NCI-H345 treated with DMSO at 0.1 percent for 48 hours (cell line): Measurements from ENCODE around the gene MARK4.
A peak's percentile ranks its signal among the peaks of the same experiment; 100 is the strongest.

Source experiments
- DNase-seq: peaks from one replicate; lab custom pipeline; 2025; ENCODE audit not compliant: unreplicated experiment; lab: John Stamatoyannopoulos, UW

MARK4 gene

DNA sequence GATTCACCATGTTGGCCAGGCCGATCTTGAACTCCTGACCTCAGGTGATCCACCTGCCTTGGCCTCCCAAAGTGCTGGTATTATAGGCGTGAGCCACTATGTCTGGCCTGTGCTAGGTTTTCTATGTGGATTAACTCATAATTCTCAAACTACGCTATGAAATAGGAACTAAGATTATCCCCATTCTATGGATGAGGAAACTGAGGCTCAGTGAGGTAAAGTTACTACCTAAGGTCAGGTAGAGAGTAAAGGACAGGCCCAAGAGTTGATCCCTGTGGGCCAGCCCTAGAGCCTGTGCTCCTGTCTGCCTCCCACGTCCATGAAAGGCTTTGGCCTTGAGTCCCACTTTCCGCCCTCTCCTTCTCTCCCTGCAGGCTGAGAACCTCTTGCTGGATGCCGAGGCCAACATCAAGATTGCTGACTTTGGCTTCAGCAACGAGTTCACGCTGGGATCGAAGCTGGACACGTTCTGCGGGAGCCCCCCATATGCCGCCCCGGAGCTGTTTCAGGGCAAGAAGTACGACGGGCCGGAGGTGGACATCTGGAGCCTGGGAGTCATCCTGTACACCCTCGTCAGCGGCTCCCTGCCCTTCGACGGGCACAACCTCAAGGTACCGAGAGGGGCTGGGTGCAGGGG lies 20.1 kb downstream of the MARK4 start:
- DNase-seq, result no peak

DNA sequence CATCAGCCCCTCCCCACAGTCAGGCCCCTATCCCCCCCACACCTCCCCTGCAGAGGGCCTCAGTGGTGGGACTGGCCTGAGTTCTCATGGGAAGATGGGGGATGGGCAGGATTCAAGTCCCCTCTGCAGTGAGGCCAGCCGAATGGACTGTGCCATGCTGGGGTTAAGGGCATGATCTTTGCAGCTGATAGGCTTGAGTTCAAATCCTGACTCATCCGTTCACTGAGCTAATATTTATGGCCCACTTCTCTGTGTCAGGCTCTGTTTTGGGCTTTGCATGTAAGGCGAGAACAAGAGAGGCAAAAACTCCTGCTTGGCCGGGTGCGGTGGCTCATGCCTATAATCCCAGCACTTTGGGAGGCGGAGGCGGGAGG lies 20.7 kb downstream of the MARK4 start:
- no peak for DNase-seq

DNA sequence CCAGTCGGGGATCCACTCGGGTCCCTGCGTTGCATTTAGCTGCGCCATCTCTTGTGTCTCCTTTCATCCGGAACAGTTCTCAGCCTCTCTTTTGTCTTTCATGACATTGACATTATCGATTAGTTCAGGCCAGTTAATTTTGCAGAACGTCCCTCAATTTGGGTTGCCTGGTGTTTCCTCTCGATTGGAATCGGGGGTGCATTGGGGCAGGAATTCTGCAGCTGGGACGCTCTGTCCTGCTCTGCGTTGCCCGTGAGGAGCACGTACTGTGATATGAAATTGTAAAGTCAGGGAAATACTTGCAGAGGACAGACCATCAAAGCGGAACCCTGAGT lies 22.4 kb downstream of the MARK4 start:
- DNase-seq, result no peak

DNA sequence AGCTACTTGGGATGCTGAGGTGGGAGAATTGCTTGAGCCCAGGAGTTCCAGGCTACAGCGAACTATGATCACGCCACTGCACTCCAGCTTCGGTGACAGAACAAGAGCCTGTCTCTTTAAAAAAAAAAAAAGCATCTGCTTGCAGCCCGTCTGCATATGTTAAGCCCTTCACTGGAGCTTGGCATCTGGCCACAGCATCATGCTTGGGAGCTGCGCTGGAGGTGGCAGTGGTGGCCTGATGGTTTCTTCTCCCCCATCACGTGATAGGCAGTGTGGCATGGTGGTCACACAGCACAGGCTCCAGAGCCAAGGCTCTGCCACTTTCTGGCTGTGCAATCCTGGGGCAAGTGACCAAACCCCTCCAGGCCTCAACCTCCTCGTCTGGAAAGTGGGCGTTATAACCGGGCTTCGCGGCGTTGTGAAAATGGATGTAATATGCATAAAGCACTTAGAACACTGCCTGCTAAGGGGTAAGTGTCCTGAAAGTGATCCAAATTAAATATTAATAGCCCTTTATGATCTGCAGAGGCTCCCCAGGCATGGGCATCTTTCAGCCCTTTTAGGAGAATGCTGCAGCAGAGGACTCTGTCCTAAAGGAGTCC lies 24.4 kb downstream of the MARK4 start:
- DNase-seq, result peak; percentile 46

DNA sequence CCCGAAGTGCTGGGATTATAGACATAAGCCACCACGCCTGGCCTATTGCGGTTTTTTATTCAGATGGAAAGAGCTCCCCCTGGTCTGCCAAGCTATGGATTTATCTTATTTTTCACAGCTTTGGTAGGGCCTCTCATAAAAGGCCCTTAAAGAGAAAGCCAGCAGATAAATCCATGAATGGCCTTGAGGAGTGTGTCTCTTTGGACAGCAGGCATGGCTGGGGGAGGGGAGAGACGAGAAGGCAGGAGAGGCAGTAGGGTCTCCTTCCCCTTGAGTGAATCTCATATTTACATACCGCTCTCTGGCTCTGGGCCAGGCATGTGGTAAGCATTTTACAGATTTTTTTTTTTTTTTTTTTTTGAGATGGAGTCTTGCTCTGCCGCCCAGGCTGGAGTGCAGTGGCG lies 25.2 kb downstream of the MARK4 start:
- DNase-seq, result peak; percentile 28

DNA sequence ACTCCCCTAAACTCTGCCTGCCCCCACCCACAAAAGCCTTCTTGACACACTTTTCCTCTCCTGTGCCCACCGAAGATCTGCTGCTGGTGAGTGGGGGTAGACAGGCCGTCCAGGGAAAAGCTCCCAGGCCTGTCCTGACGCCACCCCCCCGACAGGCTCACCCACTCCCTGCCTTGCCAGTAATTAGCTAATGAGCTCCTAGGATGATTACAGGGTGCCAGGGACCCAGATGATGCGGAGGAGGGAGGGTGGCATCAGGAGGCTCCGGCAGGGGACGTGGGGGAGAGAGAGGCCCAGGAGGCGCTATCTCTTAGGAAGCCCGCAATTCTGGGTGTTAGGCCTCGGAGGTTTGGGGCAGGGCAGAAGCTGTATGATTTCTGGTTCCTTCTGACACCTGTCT lies 27.0 kb downstream of the MARK4 start:
- DNase-seq, result no peak

DNA sequence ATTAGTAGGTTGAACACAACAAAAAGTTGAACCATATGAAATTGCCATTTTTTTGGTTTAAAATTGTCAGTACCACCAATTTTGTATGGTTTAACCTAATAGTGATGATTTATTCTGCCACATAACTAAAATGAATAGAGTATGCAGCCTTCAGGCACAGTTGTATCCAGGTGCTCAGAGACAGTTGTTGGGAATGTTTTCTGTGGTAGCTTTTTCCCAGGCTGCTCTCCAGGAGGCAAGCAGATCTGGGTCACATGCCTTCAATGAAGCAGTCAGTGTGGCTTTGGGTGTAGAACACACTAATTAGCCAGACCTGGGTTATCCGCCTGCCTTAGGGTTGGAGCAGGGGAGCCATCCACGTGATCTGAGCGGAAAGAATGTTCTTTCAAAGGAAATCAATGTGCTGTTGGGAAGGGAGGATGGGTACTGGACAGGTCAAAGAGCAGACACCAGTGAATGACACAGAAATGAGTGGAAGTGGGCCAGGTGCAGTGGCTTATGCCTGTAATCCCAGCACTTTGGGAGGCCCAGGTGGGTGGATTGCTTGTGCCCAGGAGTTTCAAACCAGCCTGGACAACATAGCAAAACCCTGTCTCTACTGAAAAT lies 28.6 kb downstream of the MARK4 start:
- no peak for DNase-seq

DNA sequence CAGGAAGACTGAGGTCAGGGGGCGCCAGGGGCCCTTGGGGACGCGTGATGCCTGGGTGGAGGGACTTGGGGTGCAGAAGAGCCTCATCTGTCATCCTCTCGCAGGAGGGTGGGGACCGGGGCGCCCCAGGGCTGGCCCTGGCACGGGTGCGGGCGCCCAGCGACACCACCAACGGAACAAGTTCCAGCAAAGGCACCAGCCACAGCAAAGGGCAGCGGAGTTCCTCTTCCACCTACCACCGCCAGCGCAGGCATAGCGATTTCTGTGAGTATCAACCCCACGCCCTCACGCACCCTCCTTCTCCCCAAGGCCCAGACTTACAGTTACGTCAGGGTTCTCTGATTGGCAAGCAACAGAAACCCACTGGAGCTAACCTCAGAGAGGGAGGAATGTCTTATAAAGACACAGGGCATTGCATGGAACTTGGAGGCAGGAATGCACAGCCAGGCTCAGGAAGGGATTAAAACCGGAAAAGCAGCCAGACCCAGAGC lies 29.4 kb downstream of the MARK4 start:
- DNase-seq, result no peak

DNA sequence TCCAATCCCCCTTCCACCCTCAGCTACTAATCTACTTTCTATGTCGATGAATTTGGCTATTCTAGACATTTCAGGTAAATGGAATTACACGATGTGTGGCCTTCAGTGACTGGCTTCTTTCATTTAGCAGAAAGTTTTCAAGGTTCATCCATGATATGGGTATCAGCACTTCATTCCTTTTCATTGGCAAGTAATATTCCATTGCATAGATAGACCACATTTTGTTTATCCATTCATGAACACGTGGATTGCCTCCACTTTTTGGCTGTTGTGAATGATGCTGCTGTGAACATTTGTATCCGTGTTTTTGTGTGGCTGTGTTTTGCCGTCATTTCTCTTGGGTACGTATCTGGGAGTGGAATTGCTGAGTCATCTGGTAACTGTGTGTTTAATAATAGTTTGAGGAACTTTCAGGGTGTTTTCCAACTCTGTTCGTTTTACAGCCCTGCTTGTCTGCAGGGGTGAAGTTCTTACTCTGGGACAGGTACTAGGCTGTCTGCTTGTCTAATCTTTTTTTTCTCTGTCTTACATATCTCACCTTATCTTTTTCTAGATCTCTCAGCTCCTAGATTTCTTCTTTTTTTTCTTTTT lies 32.5 kb downstream of the MARK4 start:
- no peak for DNase-seq

DNA sequence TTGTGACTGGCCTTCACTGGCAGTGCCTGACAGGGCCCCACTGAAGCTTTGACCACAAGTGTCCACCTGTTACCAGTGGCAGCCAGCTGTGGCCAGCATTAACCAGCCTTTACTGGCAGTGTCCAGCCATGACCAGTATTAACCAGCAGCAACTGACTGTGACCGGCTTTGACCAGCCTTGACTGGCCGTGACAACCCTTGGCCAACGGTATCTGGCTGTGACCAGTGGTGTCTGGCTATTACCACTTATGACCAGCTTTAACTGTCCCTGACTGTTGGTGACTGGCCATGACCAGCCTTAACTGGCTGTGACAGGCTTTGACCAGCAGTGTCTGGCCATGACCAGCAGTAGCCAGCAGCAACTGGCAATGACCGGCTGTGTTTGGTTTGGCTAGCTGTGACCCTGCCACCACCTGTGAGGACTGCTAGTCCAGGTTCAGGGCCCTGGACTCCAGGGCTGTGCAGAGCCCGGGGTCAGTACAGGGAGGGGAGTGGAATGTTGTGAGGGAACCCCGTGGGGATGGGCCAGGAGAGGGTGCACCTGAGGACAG lies 39.4 kb downstream of the MARK4 start:
- no peak for DNase-seq

DNA sequence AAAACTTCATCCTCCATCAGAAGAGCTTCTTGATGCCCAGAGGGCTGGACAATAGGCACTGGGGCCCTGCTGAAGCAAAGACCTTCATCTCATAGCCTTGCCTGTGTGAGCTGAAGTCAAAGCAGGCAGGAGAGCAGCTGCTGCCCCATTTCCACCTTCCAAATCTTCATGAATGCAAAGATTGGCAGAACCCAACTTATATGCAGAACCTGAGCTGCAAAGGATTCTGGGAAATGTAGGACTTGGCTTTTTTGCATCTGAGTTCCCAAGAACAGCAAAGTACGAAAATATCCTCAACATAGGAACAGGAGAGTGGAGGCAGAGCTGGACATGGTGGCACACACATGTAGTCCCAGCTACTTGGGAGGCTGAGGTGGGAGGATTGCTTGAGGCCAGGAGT lies 40.8 kb downstream of the MARK4 start:
- no peak for DNase-seq

DNA sequence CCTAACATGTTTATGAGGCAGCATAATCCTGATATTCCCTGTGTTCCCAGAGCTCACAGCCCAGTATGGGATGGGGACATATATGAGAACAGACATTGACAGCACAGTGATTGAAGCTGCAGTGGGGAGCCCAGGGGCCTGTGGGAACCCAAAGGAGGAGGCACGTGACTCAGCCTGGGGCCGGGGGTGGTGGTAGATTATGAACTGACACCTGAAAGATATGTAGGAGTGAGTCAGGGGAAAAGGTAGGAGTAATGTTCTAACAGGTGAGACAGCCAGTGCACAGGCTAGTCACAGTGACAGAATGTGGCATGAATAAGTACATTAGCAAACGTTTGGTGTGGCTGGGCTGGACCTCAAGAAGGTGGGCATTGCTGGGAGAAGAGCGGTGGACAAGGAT lies 42.6 kb downstream of the MARK4 start:
- DNase-seq, result no peak

DNA sequence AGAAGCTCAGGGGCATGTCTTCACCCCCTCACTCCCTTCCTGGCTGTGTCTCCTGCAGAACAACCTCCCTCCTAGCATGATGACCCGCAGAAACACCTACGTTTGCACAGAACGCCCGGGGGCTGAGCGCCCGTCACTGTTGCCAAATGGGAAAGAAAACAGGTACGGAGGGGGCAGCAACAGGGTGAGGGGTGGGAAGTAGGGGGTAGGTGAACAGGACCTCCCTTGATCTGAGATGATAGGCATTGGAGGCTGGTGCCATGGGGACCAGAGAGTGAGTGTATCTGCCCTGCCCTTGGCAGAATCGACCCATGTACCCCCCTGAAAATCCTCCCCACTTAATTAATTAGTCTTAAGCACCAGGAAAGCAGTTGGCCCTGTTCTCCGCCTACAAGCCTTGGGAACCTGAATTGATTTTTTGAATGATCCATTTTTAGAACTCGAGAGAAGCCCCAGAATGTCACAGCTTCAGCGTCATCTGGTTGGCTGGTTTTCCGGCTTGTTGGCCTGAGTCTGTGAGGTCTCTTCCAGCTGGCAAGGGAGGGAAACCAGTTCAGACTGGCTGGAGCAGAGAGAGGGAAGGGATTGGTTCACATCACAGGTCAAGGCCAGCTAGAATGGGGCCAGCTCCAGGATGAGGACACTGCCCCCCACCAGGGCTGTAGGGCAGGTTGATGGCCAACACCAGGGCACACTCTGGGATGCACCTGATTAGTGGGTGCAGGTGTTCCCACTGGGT lies 43.4 kb downstream of the MARK4 start:
- DNase-seq, result no peak

DNA sequence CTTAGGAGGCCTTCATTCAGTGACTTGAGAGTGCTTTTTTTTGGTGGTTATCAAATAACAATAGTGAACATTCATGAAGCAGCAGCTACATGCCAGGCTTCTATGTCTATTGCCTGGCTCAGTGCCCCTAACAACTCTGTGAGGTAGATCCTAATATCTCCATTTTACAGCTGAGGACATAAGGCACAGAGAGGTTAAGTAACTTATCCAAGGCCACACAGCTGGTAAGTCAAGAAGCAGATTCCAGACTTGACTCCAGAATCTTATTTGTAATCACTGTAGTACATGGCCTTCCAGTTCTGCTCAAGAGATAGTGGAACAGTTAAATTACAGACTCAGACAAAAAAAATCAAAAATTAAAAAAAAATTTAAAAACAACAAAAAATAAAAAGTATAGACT lies 44.8 kb downstream of the MARK4 start:
- no peak for DNase-seq

DNA sequence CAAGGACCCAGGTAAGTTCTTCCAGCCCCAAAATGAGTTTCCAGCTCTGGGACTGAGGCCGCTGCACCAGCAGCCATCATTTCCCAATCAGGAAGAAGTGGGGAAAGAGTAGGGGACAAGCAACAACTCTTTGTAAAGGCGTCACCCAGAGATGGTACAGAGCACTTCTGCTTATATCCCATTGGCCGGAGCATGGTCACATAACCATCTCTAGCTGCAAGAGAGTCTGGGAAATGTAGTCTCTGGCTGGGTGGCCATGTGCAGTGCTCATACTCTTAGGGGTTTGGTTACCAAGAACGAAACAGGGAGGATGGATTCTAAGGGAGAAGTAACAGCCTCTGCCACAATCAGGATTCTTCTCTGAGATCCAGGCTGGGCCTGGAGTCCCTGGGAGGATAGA lies 45.3 kb downstream of the MARK4 start:
- no peak for DNase-seq

DNA sequence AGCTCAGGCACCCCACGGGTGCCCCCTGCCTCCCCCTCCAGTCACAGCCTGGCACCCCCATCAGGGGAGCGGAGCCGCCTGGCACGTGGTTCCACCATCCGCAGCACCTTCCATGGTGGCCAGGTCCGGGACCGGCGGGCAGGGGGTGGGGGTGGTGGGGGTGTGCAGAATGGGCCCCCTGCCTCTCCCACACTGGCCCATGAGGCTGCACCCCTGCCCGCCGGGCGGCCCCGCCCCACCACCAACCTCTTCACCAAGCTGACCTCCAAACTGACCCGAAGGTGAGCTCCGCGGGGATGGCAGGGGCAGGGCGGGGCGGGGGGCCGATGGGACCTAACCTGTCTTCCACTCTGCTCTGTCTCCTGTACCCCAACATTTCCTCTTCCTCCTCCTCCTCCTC lies 46.6 kb downstream of the MARK4 start:
- DNase-seq, result no peak

DNA sequence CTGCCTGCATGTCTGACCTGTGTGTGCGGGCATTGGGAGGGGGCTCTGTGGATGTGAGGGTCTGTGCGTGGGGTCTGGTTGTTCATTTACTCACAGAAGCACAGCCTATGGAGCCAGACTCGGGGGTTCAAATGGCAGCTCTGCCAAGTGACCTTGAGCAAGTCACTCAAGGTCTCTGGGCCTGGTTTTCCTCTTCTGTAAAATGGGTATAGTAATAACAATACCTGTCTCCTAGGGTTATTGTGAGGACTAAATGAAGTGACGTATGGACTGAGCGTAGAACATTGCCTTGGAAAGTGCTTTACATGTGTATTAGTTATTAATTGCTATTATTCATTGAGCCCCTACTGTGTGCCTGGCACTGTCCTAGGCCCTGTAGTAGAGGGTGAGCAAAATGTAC lies 47.2 kb downstream of the MARK4 start:
- DNase-seq, result no peak

DNA sequence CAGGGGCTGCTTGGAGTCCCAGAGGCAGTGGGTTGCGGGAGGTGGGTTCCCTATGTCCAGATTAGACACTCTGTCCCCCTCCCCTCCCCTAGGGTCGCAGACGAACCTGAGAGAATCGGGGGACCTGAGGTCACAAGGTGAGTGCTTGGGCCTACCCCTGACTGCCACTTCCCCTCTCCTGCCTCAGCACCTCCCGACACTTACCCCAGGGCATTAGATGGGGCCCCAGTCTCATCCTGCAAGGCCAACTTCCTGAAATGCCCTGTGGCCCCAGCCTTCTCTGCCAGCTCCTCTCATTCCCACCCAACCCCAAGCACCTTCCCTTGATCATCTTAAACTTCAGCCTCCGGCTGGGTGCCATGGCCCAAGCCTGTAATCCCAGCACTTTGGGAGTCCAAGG lies 48.6 kb downstream of the MARK4 start:
- DNase-seq, result no peak

DNA sequence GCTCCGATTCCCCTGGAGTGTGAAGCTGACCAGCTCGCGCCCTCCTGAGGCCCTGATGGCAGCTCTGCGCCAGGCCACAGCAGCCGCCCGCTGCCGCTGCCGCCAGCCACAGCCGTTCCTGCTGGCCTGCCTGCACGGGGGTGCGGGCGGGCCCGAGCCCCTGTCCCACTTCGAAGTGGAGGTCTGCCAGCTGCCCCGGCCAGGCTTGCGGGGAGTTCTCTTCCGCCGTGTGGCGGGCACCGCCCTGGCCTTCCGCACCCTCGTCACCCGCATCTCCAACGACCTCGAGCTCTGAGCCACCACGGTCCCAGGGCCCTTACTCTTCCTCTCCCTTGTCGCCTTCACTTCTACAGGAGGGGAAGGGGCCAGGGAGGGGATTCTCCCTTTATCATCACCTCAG lies 51.3 kb downstream of the MARK4 start:
- no peak for DNase-seq

DNA sequence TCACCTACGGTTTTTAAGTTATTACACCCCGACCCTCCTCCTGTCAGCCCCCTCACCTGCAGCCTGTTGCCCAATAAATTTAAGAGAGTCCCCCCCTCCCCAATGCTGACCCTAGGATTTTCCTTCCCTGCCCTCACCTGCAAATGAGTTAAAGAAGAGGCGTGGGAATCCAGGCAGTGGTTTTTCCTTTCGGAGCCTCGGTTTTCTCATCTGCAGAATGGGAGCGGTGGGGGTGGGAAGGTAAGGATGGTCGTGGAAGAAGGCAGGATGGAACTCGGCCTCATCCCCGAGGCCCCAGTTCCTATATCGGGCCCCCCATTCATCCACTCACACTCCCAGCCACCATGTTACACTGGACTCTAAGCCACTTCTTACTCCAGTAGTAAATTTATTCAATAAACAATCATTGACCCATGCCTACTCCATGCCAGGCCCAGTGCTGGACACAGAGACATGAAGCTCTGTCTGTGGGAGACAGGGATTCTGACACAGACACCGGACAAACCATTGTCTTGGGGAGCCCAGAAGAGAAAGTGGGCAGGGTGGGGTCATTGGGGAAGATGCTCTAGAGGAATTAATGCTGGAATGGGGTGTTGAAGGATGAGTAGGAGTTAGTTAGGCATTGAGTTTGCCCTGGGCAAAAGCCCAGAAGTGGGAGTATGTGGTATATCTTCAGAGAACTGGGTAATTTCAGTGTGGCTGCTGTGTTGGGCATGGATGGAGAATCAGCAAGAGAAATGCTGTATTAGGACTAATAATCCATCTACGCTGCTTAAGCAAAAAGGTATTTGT lies 52.4 kb downstream of the MARK4 start:
- DNase-seq, result no peak
